ENCODE measurements around the gene PARVA.

DNA sequence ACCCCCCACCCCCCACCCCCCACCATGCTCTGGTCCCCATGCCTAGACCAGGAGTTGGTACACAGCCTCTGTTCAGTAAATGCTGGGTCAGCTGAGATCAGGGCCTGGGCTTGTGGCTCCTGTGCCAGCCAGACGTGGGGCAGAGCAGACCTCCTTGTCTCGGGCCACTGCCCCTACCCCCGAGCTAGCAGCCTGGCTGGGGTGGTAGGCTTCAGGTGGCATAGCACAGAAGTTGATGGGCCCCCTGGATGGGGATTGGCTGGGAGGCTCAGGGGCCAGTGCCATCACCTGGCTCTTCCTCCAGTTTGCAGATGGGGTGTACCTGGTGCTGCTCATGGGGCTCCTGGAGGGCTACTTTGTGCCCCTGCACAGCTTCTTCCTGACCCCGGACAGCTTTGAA lies 139.9 kb downstream of the PARVA start:
- TF ChIP-seq, protein P1, sequence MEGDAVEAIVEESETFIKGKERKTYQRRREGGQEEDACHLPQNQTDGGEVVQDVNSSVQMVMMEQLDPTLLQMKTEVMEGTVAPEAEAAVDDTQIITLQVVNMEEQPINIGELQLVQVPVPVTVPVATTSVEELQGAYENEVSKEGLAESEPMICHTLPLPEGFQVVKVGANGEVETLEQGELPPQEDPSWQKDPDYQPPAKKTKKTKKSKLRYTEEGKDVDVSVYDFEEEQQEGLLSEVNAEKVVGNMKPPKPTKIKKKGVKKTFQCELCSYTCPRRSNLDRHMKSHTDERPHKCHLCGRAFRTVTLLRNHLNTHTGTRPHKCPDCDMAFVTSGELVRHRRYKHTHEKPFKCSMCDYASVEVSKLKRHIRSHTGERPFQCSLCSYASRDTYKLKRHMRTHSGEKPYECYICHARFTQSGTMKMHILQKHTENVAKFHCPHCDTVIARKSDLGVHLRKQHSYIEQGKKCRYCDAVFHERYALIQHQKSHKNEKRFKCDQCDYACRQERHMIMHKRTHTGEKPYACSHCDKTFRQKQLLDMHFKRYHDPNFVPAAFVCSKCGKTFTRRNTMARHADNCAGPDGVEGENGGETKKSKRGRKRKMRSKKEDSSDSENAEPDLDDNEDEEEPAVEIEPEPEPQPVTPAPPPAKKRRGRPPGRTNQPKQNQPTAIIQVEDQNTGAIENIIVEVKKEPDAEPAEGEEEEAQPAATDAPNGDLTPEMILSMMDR (conservative IDR thresholded peaks at IDR 0.05 in 1 of 2, IDR thresholded peaks at IDR 0.05 in 1 of 2; ENCODE audit: low read depth in 1 of 2, low read length in 2 of 2) = no peak
- TF ChIP-seq EZH2 (IDR thresholded peaks at IDR 0.05; ENCODE audit: low read length, missing control alignments) = no peak
